Epithelial cell of esophagus (primary cell): ENCODE measurements around the gene POU2F1.

Experiments used
- DNase-seq: peaks from one replicate; pipeline ENCODE4 v3.0.0; 2010; ENCODE audit warnings: low read depth
- H3K4me3 ChIP-seq: 2 replicates; pipeline ENCODE4 v1.5.1; 2011; ENCODE audit warnings: mild to moderate bottlenecking, low read length, control low read depth
- CTCF ChIP-seq: IDR thresholded peaks from 2 replicates; pipeline ENCODE4 v1.5.1; 2011; ENCODE audit warnings: low read depth, mild to moderate bottlenecking, low read length, control low read depth, inconsistent platforms; ENCODE audit not compliant: insufficient read depth; ENCODE audit errors: missing control alignments

The POU2F1 gene

DNA sequence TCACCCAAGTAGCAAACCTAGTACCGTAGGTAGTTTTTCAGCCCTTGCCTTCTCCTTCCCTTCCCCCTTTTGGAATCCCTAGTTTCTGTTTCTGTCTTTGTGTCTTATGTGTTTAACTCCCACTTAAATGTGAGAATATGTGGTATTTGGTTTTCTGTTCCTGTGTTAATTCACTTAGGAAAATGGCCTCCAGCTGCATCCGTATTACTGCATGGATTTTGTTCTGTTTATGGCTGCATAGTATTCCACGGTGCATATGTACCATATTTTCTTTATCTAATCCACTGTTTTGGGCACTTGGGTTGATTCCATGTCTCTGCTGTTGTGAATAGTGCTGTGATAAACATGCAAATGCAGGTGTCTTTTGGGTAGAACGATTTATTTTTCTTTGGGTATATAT lies 138.6 kb downstream of the POU2F1 start:
- TF ChIP-seq CTCF = no peak
- no peak overlapping the region for H3K4me3 ChIP-seq
- no peak for DNase-seq

- no peak for TF ChIP-seq CTCF
- H3K4me3 ChIP-seq = no peak overlapping the region
- no peak for DNase-seq
Measured at GRCh38 chr1:167360120-167360519, 139.4 kb downstream of the POU2F1 start.

DNA sequence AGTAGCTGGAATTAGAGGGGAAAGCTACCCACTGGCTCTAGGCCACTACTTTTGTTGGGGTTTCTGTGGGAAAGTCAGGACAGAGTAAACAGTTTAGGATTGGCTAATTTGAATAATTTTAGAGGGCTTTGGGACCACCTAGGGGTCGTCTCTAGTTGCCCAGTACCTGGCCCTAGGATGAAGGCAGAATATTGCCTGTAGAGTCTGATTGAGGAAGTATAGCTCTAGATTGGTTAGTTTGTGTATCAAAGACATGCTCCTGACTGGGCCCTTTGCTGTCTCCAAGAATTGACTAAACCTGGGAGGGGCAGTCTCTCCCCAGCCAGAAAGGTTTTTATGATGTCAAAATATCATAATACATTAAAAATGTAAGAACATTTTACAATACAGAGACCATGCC lies 142.0 kb downstream of the POU2F1 start:
- H3K4me3 ChIP-seq = no peak overlapping the region
- DNase-seq = no peak
- no peak for TF ChIP-seq CTCF

- no peak for DNase-seq
- TF ChIP-seq CTCF = no peak
- no peak overlapping the region for H3K4me3 ChIP-seq
Measured at GRCh38 chr1:167364826-167365225, 144.1 kb downstream of the POU2F1 start.

DNA sequence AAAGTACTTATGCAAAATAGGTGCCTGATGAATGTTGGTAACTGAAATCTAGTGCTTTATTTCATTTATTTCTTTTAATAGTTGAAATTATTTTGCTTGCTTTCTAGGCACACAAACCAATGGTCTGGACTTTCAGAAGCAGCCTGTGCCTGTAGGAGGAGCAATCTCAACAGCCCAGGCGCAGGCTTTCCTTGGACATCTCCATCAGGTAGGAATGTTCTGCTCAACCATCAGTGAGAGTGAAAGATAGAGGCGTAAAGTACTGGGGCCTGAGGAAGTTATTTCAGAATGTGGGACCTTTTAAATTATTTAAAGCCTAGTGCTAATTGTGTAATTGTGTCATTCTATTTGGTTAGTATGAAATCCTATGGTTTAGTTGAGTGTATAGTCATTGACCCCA lies 144.7 kb downstream of the POU2F1 start:
- TF ChIP-seq CTCF = no peak

DNA sequence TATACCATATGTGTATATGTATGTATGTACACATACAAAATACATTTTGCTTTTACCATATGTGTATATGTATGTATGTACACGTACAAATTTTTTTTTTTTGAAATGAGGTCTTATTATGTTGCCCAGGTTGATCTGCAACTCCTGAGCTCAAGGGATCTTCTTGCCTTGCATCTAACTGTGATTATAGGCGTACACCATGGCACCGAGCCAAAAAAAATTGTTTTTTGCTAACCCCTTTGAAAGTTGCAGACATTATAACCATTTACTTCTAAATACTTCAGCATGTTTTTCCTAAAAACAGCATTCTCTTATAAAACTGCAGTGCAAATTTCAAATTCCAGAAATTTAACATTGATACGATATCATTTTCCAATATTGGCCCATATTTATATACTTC lies 147.0 kb downstream of the POU2F1 start:
- H3K4me3 ChIP-seq = no peak overlapping the region
- DNase-seq = no peak
- no peak for TF ChIP-seq CTCF

More for the DNA sequence above, 144.7 kb downstream of the POU2F1 start:
- H3K4me3 ChIP-seq = no peak overlapping the region
- DNase-seq = no peak

- H3K4me3 ChIP-seq = no peak overlapping the region
- no peak for TF ChIP-seq CTCF
- DNase-seq = peak; percentile 1
Measured at GRCh38 chr1:167369175-167369574, 148.5 kb downstream of the POU2F1 start.
